Activated naive CD4-positive, alpha-beta T cell treated with anti-CD3 and anti-CD28 coated beads, Interleukin-2, amount 50 U/mL, for 24 hours (primary cell): Measurements from ENCODE around the gene SLMAP.
A peak's percentile ranks its signal among the peaks of the same experiment; 100 is the strongest.

Experiments
- H3K27ac Mint-ChIP-seq: one replicate; pipeline ENCODE4 v1.8.0; 2021; ENCODE audit warnings: mild to moderate bottlenecking, mixed read lengths
- H3K27me3 Mint-ChIP-seq: one replicate; pipeline ENCODE4 v1.8.0; 2021; ENCODE audit warnings: mixed read lengths
- H3K36me3 Mint-ChIP-seq: one replicate; pipeline ENCODE4 v1.8.0; 2021; ENCODE audit warnings: mixed read lengths
- H3K4me1 Mint-ChIP-seq: one replicate; pipeline ENCODE4 v1.8.0; 2021; ENCODE audit warnings: mixed read lengths
- H3K4me3 Mint-ChIP-seq: one replicate; pipeline ENCODE4 v1.8.0; 2021; ENCODE audit warnings: mild to moderate bottlenecking, mixed read lengths
- H3K9me3 Mint-ChIP-seq: one replicate; pipeline ENCODE4 v1.8.0; 2021; ENCODE audit warnings: mixed read lengths

SLMAP gene

DNA sequence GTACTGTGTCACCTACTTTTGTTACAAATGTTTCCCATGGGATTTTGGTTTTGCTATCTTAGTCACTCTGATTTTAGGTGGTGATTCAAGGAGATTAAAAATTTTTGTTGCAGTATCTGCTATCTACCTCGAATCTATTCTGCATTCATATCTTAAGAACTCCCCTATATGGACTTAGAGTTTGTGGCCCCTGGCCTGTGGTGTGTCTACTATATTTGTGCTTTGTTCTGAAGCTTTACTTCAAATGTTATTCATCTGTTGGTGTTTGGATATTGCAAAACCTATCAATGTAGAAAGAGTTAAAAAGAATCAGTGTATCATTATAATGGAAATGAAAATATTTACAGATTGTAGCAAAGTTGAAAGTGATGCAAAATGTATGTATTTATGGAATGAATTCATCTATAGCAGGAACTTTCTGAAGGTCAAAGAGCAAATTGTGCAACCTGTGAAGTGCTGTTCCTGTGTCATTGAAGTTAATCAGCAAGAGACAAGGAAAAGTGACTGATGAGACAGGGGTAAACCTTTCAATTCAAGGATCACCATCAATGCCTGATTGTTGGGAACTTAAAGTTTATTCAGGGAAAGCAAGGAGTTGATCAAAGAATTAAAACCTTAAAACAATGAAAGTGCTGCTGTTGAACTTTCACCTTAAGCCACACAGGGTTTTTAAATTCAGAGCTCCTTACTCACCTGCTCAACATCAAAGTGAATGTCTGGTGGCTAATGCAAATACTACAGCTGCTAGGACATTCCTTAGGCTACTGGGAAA is 71.0 kb downstream of the SLMAP start:
- no peaks in the 10 kb centered on the region for H3K9me3 Mint-ChIP-seq
- H3K27me3 Mint-ChIP-seq: no peaks in the 10 kb centered on the region

DNA sequence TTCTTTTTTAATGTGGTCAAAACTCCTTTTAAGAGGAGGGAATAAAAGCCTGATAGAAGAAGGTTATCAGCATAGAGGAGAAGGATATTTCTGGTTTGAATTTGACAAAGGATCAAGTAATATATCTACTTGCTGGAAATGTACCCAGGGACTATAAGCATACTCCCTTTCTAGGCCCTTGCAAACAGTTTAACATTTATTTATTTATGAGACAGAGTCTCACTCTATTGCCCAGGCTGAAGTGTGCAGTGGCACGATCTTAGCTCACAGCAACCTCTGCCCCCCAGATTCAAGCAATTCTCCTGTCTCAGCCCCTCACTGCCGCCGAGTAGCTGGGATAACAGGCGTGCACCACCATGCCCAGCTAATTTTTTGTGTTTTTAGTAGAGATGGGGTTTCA is 71.6 kb downstream of the SLMAP start:
- Mint-ChIP-seq H3K27me3 (no peaks in the 10 kb centered on the region), H3K4me1 (peaks cover 34% of the 10 kb centered on the region), H3K4me3 (no peak overlapping the region), H3K36me3 (peaks cover 8% of the 10 kb centered on the region), H3K9me3 (no peaks in the 10 kb centered on the region), H3K27ac (no peak overlapping the region)

More for the DNA sequence above, 71.0 kb downstream of the SLMAP start:
- Mint-ChIP-seq H3K36me3 (peaks cover 8% of the 10 kb centered on the region), H3K27ac (no peak overlapping the region), H3K4me1 (peaks cover 36% of the 10 kb centered on the region), H3K4me3 (no peak overlapping the region)

DNA sequence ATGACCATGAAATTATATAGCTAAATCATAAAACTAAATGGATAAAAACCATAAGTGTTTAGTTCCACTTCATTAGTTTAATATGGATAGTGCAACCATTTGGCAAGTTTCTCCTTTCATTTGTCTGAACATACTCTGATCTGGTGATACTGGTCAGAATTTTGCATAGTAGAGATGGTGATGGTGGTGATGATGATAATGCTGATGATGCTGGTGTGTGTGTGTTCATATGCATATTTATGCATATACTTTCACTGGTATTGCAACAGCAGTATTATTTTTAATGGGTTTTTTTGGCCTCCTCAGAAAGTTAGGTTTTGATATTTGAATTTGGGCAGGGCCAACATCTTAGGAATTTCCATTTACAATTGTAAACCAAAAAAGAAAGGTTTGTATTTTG is 76.4 kb downstream of the SLMAP start:
- H3K36me3 Mint-ChIP-seq: peaks cover 14% of the 10 kb centered on the region
- H3K4me1 Mint-ChIP-seq: peaks cover 4% of the 10 kb centered on the region
- no peak overlapping the region for H3K4me3 Mint-ChIP-seq
- H3K27me3 Mint-ChIP-seq: no peaks in the 10 kb centered on the region
- H3K27ac Mint-ChIP-seq: no peak overlapping the region
- H3K9me3 Mint-ChIP-seq: no peaks in the 10 kb centered on the region

- H3K4me1 Mint-ChIP-seq: peaks cover 4% of the 10 kb centered on the region
- no peak overlapping the region for H3K27ac Mint-ChIP-seq
- no peaks in the 10 kb centered on the region for H3K9me3 Mint-ChIP-seq
- H3K27me3 Mint-ChIP-seq: no peaks in the 10 kb centered on the region
- peaks cover 14% of the 10 kb centered on the region for H3K36me3 Mint-ChIP-seq
- no peak overlapping the region for H3K4me3 Mint-ChIP-seq
Observed at GRCh38 chr3:57832900-57833313, 76.8 kb downstream of the SLMAP start.

DNA sequence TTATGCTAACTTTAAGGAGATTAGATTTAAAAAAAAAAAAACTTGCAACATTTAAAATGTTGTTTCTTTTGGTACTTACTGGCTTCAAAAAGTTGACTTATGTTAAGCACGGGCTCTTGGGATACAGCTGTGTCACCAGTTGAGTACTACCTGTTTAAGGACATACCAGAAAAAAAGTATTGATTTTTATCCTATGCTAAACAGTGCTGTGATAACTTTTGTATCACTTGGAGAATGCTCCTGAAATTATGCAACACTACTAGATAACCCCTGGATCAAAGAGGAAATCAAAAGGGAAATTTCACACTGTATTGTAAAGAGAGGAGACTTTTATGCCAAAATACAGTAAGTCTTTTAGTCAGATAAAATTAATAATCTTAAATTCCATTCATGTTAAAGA is 77.7 kb downstream of the SLMAP start:
- H3K27me3 Mint-ChIP-seq: no peaks in the 10 kb centered on the region
- no peaks in the 10 kb centered on the region for H3K9me3 Mint-ChIP-seq
- H3K4me3 Mint-ChIP-seq: no peak overlapping the region
- H3K4me1 Mint-ChIP-seq: peaks cover 10% of the 10 kb centered on the region
- no peak overlapping the region for H3K27ac Mint-ChIP-seq
- H3K36me3 Mint-ChIP-seq: peaks cover 14% of the 10 kb centered on the region

DNA sequence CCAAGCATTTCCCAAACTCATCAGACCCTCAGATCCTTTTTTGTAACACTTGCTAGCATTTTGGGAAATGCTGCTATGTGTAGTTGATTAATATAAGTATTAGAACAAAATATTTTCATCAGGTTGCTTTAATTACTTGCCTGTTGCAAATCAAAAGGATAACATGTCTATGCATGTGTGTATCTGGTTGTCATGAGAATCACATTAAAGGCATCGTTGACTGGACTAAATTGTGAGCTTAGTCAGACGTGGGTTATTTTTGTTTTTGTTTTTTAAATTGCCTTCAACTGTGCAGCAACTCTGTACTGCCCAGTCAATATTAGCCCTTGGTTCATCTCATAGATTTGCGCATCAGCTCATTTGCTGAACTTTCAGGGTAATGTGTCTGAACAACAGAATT is 81.6 kb downstream of the SLMAP start:
- Mint-ChIP-seq H3K27ac (no peak overlapping the region), H3K36me3 (peaks cover 7% of the 10 kb centered on the region)

DNA sequence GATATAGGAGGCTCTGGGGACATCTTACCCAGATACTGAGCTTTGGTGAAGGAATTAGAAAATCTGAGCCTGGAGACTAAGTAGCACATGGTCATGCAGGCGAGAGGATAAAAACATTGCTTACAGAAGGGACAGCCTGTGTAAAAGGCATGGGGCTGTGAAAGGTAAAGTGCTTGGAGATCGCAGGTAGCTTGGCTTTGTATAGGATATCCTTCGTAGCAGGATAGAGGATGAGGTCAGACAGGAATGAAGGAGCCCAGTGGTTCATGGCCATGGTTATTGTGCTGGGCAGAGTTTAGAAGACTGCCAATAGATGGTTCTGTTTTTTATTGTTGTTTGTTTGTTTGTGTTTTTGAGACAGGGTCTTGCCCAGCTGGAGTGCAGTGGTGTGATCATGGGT is 82.5 kb downstream of the SLMAP start:
- Mint-ChIP-seq H3K27ac (no peak overlapping the region), H3K9me3 (no peaks in the 10 kb centered on the region), H3K4me3 (no peak overlapping the region), H3K36me3 (peaks cover 5% of the 10 kb centered on the region), H3K27me3 (no peaks in the 10 kb centered on the region), H3K4me1 (peaks cover 19% of the 10 kb centered on the region)

More for the DNA sequence above, 81.6 kb downstream of the SLMAP start:
- Mint-ChIP-seq H3K27me3 (no peaks in the 10 kb centered on the region), H3K4me3 (no peak overlapping the region), H3K9me3 (no peaks in the 10 kb centered on the region), H3K4me1 (peaks cover 19% of the 10 kb centered on the region)

DNA sequence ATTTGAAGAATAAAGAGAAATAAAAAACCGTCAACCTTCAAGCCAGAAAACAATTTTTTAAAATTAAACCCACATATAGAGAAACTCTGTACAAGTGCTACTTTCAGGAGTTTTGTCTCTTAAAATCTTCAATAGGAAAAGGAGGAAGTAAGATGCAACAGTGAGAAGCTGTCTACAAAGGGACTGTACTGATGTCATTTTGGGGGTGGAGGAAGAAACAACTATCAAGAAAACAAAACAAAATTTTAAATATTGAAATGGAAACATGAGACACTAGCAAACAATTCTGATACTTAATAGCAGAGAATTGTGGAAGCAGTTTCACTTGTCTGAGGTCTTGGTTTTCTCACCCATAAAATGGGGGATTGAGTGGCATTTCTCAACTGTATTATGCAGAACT is 84.4 kb downstream of the SLMAP start:
- no peaks in the 10 kb centered on the region for H3K27me3 Mint-ChIP-seq
- H3K9me3 Mint-ChIP-seq: no peaks in the 10 kb centered on the region
- H3K27ac Mint-ChIP-seq: peak overlapping the region; percentile 4
- H3K4me1 Mint-ChIP-seq: peaks cover 19% of the 10 kb centered on the region
- peaks cover 1% of the 10 kb centered on the region for H3K36me3 Mint-ChIP-seq
- no peak overlapping the region for H3K4me3 Mint-ChIP-seq

- Mint-ChIP-seq H3K9me3 (no peaks in the 10 kb centered on the region), H3K27ac (no peak overlapping the region), H3K27me3 (no peaks in the 10 kb centered on the region), H3K4me1 (peaks cover 19% of the 10 kb centered on the region), H3K36me3 (peaks cover 1% of the 10 kb centered on the region), H3K4me3 (no peak overlapping the region)
Observed at GRCh38 chr3:57841818-57842217, 85.7 kb downstream of the SLMAP start.

- H3K9me3 Mint-ChIP-seq: no peaks in the 10 kb centered on the region
- H3K36me3 Mint-ChIP-seq: no peaks in the 10 kb centered on the region
- no peak overlapping the region for H3K4me3 Mint-ChIP-seq
- H3K27me3 Mint-ChIP-seq: no peaks in the 10 kb centered on the region
- H3K4me1 Mint-ChIP-seq: no peaks in the 10 kb centered on the region
- peak overlapping the region; percentile 46 for H3K27ac Mint-ChIP-seq
Observed at GRCh38 chr3:57848177-57848738, 92.1 kb downstream of the SLMAP start.

DNA sequence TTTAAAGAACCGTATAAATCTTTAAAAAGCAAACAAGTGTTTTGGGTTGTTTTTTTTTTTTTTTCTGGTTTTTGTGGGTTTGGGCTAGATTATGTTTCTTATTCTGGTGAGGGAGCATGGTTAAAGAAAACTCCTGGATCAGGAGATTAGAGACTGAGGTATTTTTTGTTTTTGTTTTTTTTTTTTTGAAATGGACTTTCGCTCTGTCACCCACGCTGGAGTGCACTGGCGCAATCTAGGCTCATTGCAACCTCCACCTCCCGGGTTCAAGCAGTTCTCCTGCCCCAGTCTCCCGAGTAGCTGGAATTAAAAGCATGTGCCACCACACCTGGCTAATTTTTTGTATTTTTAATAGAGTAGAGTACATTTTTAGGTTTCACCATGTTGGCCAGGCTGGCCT is 95.2 kb downstream of the SLMAP start:
- Mint-ChIP-seq H3K9me3 (no peaks in the 10 kb centered on the region), H3K4me1 (no peaks in the 10 kb centered on the region), H3K36me3 (no peaks in the 10 kb centered on the region), H3K27ac (no peak overlapping the region), H3K27me3 (no peaks in the 10 kb centered on the region), H3K4me3 (no peak overlapping the region)

- no peaks in the 10 kb centered on the region for H3K4me1 Mint-ChIP-seq
- no peak overlapping the region for H3K27ac Mint-ChIP-seq
- no peaks in the 10 kb centered on the region for H3K36me3 Mint-ChIP-seq
- H3K9me3 Mint-ChIP-seq: no peaks in the 10 kb centered on the region
- no peaks in the 10 kb centered on the region for H3K27me3 Mint-ChIP-seq
- H3K4me3 Mint-ChIP-seq: no peak overlapping the region
Observed at GRCh38 chr3:57852896-57853295, 96.8 kb downstream of the SLMAP start.

DNA sequence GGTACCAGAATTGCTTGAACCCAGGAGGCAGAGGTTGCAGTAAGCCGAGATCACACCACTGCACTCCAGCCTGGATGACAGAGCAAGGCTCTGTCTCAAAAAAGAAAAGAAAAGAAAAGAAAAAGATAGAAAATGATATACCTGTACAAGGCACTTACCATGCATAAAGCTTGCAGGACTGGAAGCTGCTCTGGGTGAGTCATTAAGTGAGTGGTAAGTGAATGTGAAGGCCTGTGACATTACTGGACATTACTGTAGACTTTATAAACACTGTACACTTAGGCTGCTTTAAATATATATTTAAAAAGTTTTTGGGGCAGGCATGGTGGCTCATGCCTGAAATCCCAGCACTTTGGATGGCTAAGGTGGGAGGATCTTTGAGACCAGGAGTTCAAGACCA is 99.2 kb downstream of the SLMAP start:
- Mint-ChIP-seq H3K27me3 (no peaks in the 10 kb centered on the region), H3K36me3 (peaks cover 2% of the 10 kb centered on the region), H3K27ac (no peak overlapping the region), H3K9me3 (no peaks in the 10 kb centered on the region), H3K4me1 (no peaks in the 10 kb centered on the region), H3K4me3 (no peak overlapping the region)

DNA sequence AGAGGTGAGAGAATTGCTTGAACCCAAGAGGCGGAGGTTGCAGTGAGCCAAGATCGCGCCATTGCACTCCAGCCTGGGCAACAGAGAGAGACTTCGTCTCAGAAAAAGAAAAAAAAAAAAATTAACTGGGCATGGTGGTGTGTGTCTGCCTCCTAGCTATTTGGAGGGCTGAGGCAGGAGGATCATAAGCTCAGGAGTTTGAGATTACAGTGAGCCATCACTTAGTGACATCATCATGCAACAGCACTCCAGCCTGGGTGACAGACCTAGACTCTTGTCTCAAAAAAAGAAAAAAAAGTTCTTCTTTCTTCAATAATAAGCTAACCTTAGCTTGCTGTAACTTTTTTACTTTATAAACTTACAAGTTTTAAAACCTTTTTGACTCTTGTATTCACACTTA is 99.8 kb downstream of the SLMAP start:
- Mint-ChIP-seq H3K4me1 (no peaks in the 10 kb centered on the region), H3K4me3 (no peak overlapping the region), H3K27me3 (no peaks in the 10 kb centered on the region), H3K36me3 (peaks cover 2% of the 10 kb centered on the region), H3K9me3 (no peaks in the 10 kb centered on the region), H3K27ac (no peak overlapping the region)

DNA sequence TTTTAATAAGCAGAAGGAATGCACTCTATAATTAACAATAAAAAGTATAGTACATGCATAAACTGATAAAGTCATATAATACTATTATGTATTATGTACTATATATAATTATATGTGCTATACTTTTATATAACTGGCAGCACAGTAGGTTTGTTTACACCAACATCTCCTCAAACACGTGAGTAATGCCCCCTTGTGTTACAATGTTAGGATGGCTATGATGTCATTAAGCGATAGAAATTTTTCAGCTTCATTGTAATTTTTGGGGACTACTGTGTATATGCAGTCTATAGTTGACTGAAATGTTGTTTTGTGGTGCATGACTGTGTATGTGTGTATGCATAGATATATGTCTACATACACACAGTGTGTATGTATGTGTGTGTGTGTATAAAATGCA is 100.6 kb downstream of the SLMAP start:
- Mint-ChIP-seq H3K27me3 (no peaks in the 10 kb centered on the region), H3K9me3 (no peaks in the 10 kb centered on the region), H3K4me3 (no peak overlapping the region), H3K27ac (no peak overlapping the region), H3K36me3 (peaks cover 4% of the 10 kb centered on the region), H3K4me1 (no peaks in the 10 kb centered on the region)

- Mint-ChIP-seq H3K36me3 (peaks cover 23% of the 10 kb centered on the region), H3K9me3 (no peaks in the 10 kb centered on the region), H3K27me3 (no peaks in the 10 kb centered on the region), H3K4me3 (no peak overlapping the region), H3K27ac (no peak overlapping the region), H3K4me1 (no peaks in the 10 kb centered on the region)
Observed at GRCh38 chr3:57862894-57863293, 106.8 kb downstream of the SLMAP start.

GRCh38 chr3:57863380-57863779 is 107.3 kb downstream of the SLMAP start:
- H3K9me3 Mint-ChIP-seq: no peaks in the 10 kb centered on the region
- no peak overlapping the region for H3K4me3 Mint-ChIP-seq
- no peaks in the 10 kb centered on the region for H3K4me1 Mint-ChIP-seq
- H3K27ac Mint-ChIP-seq: no peak overlapping the region
- H3K27me3 Mint-ChIP-seq: no peaks in the 10 kb centered on the region
- H3K36me3 Mint-ChIP-seq: peaks cover 22% of the 10 kb centered on the region
